ENCODE measurements around the gene EPHA4. TPM values are rescaled to one million over a fixed set of nuclear protein-coding genes. Genes with fewer than 3 reads are reported as not detected.

EPHA4 gene
- total and polyA plus RNA-seq, 2 of the 4 experiments (the other 2 are of a cell fraction) = 36.9 to 132 TPM

- dilution Hi-C loops (cut with HindIII; ENCODE audit: low sequenced_read_pairs, unreplicated experiment) = no loop called here
- Histone ChIP-seq H3K27me3 (ENCODE audit: control insufficient read depth, insufficient read depth, low read length) (no peaks in the 10 kb centered on the region), H2BK15ac (ENCODE audit: low read depth, low read length) (no peak overlapping the region), H3K14ac (replicated peaks; ENCODE audit: low read depth, low read length) (no peak overlapping the region), H2AK9ac (replicated peaks; ENCODE audit: low read depth, low read length, poor library complexity) (no peak overlapping the region), H3K9ac (ENCODE audit: low read depth, low read length) (no peak overlapping the region), H3K79me1 (ENCODE audit: low read depth in 1 of 2, low read length in 2 of 2) (peaks cover 6 to 12% of the 10 kb centered on the region in 2 experiments; a peak in 2 of 4 replicates), H3K4me1 (ENCODE audit: control insufficient read depth, insufficient read depth, low read length) (no peaks in the 10 kb centered on the region; the same call in 1 of the 2 replicates), H4K5ac (ENCODE audit: low read depth, low read length) (no peak overlapping the region), H4K20me1 (ENCODE audit: insufficient read depth, low read length) (no peaks in the 10 kb centered on the region), H3K4me2 (ENCODE audit: low read depth, low read length) (no peak overlapping the region), H3K23ac (ENCODE audit: low read depth, low read length) (no peak overlapping the region), H2AK5ac (ENCODE audit: low read depth, low read length) (no peak overlapping the region), H2BK20ac (ENCODE audit: low read depth, low read length) (no peak overlapping the region), H4K91ac (ENCODE audit: insufficient read depth, low read depth, low read length) (no peak overlapping the region), H2AFZ (replicated peaks; ENCODE audit: low read length, poor library complexity) (no peak overlapping the region), H2BK120ac (ENCODE audit: low read depth, low read length) (no peak overlapping the region), H3K4me3 (ENCODE audit: insufficient read depth, low read depth, low read length) (no peak overlapping the region), H4K8ac (ENCODE audit: low read depth in 2 of 2, low read length in 2 of 2) (no peak overlapping the region), H3K36me3 (ENCODE audit: control insufficient read depth, insufficient read depth, low read length) (peaks cover 14% of the 10 kb centered on the region), H3K56ac (ENCODE audit: extremely low read depth, insufficient read depth, low read length) (no peak overlapping the region), H3K9me1 (ENCODE audit: insufficient read depth, low read length) (no peaks in the 10 kb centered on the region), H3K9me3 (ENCODE audit: control insufficient read depth, insufficient read depth, low read length) (no peaks in the 10 kb centered on the region), H3K27ac (ENCODE audit: insufficient read depth, low read length) (no peak overlapping the region), H2BK5ac (ENCODE audit: low read depth, low read length, poor library complexity, severe bottlenecking) (no peak overlapping the region), H3K18ac (ENCODE audit: low read depth, low read length) (no peak overlapping the region), H3K4ac (ENCODE audit: low read depth, low read length) (no peak overlapping the region)
- WGBS, 2 experiments (ENCODE audit: extremely low coverage in 2 of 2, insufficient read length in 1 of 2) = 100% methylated on average over 1 of the region's 4 CpGs
- ATAC-seq (ENCODE audit: low read depth) (no peak), DNase-seq (no peak)
- CTCF ChIA-PET = interaction anchor here (0.6 to 0.7 kb wide), 2 partner anchors 1138 to 1616 kb away, joined by 3 to 4 read pairs; no protein-coding TSS in a partner anchor
- no TSS peak for BruUV-seq (replicated peaks)
- intact Hi-C loops (cut with micrococcal nuclease) = loop anchor here (5.0 kb wide), 1 partner anchor 44 kb away; no protein-coding TSS in a partner anchor
- POLR2A ChIA-PET (ENCODE audit: unreplicated experiment) = no interaction called here
- TF ChIP-seq BHLHE40 (IDR thresholded peaks at IDR 0.05; ENCODE audit: low read depth, low read length) (no peak), RFX5 (IDR thresholded peaks at IDR 0.05; ENCODE audit: low read depth, low read length) (no peak)
- in situ Hi-C loops (cut with MboI; ENCODE audit: low sequenced_read_pairs) = no loop called here
Measured at GRCh38 chr2:221561770-221562169, 10.3 kb downstream of the EPHA4 start.
